HG02852 (cell line): ENCODE measurements around the gene IGFBPL1.

Source experiments
- ATAC-seq: cut with Tn5 transposase; IDR thresholded peaks from one replicate; pipeline ENCODE4 v1.9.1; 2021; ENCODE audit warnings: mild to moderate bottlenecking, moderate library complexity; ENCODE audit not compliant: unreplicated experiment

Gene IGFBPL1

DNA sequence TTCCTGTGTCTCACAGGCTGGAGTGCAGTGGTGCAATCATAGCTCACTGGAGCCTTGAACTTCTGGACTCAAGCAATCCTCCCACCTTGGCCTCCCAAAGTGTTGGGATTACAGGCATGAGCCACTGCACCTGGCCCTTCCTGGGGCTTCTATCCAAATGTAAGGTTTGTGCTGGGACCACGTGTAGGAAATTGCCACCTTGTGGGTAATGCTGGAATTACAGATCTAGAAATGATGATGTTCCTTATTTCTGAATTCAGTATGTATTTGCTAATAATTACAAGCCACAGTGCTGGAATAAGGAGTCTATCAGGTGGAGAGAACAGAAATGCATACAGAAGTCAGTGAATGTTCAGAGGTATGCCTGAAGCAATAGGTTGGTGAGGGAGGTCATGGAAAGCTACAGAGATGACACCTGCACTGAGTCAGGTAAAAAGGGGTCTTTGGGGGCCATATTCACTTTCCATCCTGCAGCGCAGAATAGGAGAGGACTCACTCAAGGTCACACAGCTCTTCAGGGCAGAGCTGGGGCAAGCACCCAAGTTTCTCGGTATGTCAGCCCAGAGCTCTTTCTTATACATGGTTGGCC lies 8.8 kb upstream of the IGFBPL1 start:
- ATAC-seq = no peak

DNA sequence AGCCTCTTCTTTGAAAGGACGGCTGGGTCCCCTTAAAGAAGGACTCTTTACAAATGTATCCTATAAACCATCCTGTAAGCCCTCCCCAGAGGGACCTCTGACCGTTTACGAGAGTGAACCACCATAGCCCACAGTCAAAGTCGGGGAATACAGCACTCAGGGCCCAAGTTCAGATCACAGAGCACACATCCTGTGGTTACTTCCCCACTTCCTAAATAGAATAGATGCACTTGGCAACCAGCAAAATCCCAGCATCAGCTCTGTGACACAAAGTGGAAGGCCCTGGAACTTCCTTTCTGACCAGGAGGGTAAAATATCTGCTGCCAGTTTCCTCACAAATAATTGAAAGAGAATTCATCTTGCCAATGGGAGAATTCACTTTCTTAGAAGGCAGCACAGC lies 6.9 kb upstream of the IGFBPL1 start:
- ATAC-seq = no peak

DNA sequence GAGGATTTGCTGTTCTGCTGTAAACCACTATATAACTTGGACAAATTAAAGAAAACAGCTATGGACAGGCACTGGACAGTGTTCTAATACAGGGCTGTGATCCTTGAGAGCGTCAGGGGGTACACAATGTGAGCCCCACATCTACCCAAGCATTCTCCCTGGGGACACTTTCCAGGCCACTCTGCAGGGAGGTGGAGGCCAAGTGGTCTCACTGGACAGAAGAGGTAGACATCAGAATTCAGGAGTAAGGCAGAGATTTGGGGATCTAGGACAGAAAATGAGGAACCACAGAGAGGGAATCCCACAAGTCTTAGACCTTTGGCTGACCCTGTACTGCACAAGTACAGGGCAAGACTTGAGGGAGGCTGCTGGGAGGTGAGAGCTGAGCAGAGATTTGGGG lies 3.8 kb upstream of the IGFBPL1 start:
- no peak for ATAC-seq

DNA sequence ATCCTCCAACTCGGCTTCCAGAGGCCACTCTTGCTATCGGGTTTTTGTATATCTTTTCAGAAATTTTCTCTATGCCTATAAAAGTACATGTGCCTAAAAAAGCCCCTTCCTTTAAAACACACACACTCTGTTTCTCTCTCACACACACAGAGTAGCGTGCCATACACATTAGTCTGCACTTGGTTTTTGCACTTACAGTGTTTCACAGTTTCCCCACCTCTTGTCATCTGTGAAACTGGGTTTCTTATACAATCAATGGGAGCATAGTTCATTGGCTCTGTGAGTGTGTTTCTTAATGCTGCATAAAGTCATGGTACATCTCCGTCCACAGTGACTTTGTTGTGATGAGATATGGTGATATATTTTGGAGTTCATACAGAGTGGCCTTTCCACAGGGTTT lies 664 bp upstream of the IGFBPL1 start:
- ATAC-seq = no peak

- ATAC-seq = no peak
These were observed 831 bp downstream of the IGFBPL1 start for GRCh38 chr9:38423273-38423972.

- ATAC-seq = no peak
These were observed 1.5 kb downstream of the IGFBPL1 start for GRCh38 chr9:38422555-38423260.

- no peak for ATAC-seq
These were observed 2.6 kb downstream of the IGFBPL1 start for GRCh38 chr9:38421498-38422211.

DNA sequence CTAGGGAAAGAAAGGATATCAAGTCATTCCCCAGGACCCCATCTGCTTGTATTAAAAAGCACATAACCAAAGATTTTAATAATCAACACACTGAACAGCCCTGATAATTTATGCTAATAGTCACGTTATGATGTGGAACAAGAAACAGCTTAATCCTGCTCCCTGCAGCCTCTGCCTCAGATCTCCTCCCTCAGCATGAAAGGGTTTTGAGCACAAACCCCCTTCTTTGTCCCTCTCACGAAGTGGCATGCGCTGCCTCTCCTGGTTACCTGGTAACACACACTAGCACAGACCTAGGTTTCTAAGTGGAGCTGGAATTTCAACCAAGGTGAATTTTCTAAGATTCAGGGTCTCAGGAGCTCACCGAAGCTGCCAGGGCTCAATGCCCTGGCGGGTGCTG lies 5.1 kb downstream of the IGFBPL1 start:
- no peak for ATAC-seq

- no peak for ATAC-seq
These were observed 5.9 kb downstream of the IGFBPL1 start for GRCh38 chr9:38418366-38418765.

DNA sequence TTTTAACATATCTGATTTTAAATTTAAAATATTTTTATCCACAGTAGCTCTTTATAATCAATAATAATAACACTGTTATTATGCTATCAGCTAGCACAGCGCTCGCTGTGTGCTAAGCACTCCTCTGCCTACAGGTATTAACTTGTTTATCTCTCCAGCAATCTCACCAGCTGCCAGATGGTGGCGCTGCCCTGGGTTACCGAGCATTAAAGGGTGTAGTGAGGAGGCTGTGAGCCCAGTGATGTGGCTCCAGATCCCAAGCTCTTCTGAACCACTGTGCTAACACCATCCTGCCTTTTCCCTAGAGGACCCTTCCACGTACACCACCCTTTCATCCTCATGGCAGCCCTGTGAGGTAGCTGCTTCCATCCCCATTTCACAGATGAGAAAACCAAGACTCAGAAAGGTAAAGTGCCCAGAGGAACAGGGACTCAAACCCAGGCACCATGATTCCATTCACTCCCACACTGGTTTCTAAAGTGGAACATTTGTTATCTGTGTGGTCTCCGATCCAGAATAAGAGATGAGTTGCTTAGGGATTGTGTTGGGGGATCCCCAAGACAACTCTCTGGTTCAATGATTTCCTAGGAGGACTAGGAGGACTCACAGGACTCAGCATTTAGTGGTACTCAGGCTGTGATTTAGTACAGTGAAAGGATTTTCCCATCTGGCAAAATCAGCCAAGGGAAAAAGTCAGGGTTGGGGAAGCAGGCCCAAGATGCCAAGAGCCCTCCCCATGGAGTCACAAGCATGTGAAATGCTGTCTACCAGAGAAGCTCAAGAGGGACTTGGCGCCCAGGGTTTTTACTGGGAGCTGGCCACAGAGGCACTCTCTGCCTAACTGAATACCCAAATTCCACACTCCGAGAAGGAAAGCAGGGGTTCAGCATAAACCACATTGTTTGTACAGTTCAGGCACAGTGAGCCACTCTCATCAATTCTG lies 7.0 kb downstream of the IGFBPL1 start:
- peak; percentile 45 for ATAC-seq

GRCh38 chr9:38416461-38416860 lies 7.8 kb downstream of the IGFBPL1 start:
- no peak for ATAC-seq

DNA sequence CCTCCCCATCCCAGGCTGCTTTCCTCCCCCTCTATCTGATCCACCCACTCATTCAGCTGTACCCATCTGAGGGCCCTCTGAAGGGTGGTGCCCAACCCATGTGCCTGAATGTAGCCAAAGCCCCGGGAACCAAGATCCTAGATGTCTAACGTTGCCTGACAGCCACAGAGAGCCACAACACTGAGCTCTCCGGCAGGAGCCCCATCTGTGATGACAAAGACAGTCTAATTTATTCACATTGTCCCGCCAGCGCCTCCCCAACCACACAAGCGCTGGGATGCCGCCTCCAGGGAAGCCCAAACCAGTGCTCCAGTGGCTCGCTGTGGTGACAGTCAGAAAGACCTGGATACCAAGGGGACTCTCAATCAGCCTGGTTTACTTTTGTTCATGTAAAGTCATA lies 8.4 kb downstream of the IGFBPL1 start:
- no peak for ATAC-seq

- no peak for ATAC-seq
These were observed 10.1 kb downstream of the IGFBPL1 start for GRCh38 chr9:38414040-38414723.

- ATAC-seq = peak; percentile 47
These were observed 11.0 kb downstream of the IGFBPL1 start for GRCh38 chr9:38413283-38413682.

DNA sequence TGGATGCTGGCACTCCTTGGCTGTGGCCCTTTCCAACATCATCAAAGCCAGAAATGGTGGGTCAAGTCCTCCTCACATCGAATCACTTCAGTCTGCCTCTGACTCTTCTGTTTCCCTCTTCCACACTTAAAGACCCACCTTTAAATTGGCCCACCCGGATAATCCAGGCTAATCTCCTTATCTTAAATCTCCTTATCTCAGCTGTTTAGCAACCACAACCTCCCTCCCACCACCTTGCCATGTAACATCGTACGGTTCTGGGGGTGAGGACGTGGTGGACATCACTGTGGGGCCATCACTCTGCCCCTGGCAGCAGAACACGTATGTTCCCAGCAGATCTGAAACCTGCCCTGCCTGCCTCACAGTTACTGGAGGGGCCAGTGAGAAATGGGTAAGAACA lies 11.5 kb downstream of the IGFBPL1 start:
- no peak for ATAC-seq

DNA sequence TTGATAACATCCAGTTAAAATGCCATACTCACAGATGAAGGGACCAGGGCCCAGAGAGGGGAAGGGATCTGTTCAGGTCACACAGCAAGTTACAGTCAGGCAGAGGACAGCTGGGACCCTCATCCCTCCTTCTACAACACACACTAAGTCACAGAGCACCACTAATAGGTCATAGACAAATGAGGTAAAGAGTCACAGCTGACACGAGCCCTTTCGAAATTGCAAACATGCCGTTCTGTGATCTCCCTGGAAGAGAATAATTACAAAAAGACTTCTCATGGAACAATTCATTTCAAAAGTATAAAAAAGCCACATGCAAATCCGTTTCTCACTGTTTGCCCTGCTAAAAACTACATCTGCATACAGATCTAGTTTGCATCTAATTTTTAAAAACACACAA lies 15.5 kb downstream of the IGFBPL1 start:
- ATAC-seq = peak; percentile 59

- no peak for ATAC-seq
These were observed 17.6 kb downstream of the IGFBPL1 start for GRCh38 chr9:38406476-38407186.

DNA sequence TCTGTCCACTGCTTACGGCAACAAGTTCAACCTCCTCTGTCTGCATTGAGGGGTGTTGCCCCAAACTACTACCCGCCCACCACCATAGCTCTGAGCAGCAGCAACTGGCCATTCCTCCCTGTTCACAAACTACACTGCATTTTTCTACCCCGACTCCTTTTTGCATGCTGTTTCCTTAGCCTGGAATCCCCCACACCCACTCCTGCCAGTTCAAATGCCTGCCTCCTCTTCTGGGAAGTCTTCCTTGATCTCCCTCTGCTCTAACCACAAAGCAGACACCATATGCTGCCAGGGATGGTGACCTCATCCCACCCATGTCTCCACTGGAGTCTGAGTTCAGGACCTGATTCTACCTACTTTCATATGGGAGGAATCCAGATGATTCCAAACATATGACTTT lies 18.5 kb downstream of the IGFBPL1 start:
- no peak for ATAC-seq

DNA sequence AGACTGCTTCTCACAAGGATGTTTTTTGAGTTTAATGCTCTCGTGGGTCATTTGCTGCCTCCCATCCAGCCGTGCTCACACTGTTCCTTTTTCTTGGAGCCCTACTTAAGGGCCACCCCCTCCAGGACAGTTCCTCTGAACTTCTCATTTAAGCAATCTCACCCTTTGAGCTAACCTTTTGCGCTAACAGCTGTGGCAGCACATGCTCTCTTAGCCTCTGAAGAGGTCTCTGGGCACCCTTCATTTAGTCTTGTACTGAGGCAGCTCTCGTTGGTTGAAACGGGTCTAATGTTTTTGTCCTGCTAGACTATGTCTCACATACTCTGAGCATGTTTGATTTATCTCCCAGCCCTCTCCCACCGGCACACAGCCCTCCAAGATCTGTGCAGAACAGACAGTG lies 19.9 kb downstream of the IGFBPL1 start:
- no peak for ATAC-seq
